ENCODE results near the gene ASB6.

ASB6 gene

GRCh38 chr9:129682381-129682780, 40.4 kb upstream of the ASB6 start:
- TF ChIP-seq ZFX (IDR thresholded peaks at IDR 0.05; ENCODE audit: borderline replicate concordance), result no peak
- H3K27ac ChIP-seq, result peak overlapping the region; percentile 30; the same call in 1 of the 2 replicates

- no peak overlapping the region for H3K27ac ChIP-seq
- no peak for TF ChIP-seq ZFX (IDR thresholded peaks at IDR 0.05; ENCODE audit: borderline replicate concordance)
- no peak for TF ChIP-seq CTCF (IDR thresholded peaks at IDR 0.05)
These were observed 40.0 kb upstream of the ASB6 start for GRCh38 chr9:129681924-129682323.

- H3K27ac ChIP-seq, result no peak overlapping the region
- no peak for TF ChIP-seq CTCF (IDR thresholded peaks at IDR 0.05)
- no peak for TF ChIP-seq ZFX (IDR thresholded peaks at IDR 0.05; ENCODE audit: borderline replicate concordance)
These were observed 37.6 kb upstream of the ASB6 start for GRCh38 chr9:129679537-129679936.

GRCh38 chr9:129678844-129679243, 36.9 kb upstream of the ASB6 start:
- TF ChIP-seq CTCF (IDR thresholded peaks at IDR 0.05) (no peak), ZFX (IDR thresholded peaks at IDR 0.05; ENCODE audit: borderline replicate concordance) (no peak)
- no peak overlapping the region for H3K27ac ChIP-seq

- no peak overlapping the region for H3K27ac ChIP-seq
- TF ChIP-seq CTCF (IDR thresholded peaks at IDR 0.05), result no peak
- no peak for TF ChIP-seq ZFX (IDR thresholded peaks at IDR 0.05; ENCODE audit: borderline replicate concordance)
These were observed 35.5 kb upstream of the ASB6 start for GRCh38 chr9:129677456-129677855.

- no peak overlapping the region for H3K27ac ChIP-seq
- TF ChIP-seq CTCF (IDR thresholded peaks at IDR 0.05) (no peak), ZFX (IDR thresholded peaks at IDR 0.05; ENCODE audit: borderline replicate concordance) (no peak)
These were observed 35.0 kb upstream of the ASB6 start for GRCh38 chr9:129676975-129677374.

GRCh38 chr9:129676287-129676686, 34.3 kb upstream of the ASB6 start:
- H3K27ac ChIP-seq, result no peak overlapping the region
- TF ChIP-seq ZFX (IDR thresholded peaks at IDR 0.05; ENCODE audit: borderline replicate concordance), result no peak
- no peak for TF ChIP-seq CTCF (IDR thresholded peaks at IDR 0.05)

- TF ChIP-seq CTCF (IDR thresholded peaks at IDR 0.05) (no peak), ZFX (IDR thresholded peaks at IDR 0.05; ENCODE audit: borderline replicate concordance) (no peak)
- no peak overlapping the region for H3K27ac ChIP-seq
These were observed 33.7 kb upstream of the ASB6 start for GRCh38 chr9:129675620-129676019.

Measured in 22Rv1 (cell line).